NCI-H510A (cell line): ENCODE results near the gene CCL8.

ENCODE experiments used
- DNase-seq: peaks from one replicate; lab custom pipeline; 2025; lab: John Stamatoyannopoulos, UW

CCL8 gene

DNA sequence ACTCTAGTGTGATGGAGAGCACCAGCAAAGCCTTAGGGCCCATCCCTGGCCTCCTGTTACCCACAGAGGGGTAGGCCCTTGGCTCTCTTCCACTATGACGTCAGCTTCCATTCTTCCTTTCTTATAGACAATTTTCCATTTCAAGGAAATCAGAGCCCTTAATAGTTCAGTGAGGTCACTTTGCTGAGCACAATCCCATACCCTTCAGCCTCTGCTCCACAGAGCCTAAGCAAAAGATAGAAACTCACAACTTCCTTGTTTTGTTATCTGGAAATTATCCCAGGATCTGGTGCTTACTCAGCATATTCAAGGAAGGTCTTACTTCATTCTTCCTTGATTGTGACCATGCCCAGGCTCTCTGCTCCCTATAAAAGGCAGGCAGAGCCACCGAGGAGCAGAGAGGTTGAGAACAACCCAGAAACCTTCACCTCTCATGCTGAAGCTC, at the start of gene CCL8:
Gene CCL8 (plus strand): TSS at position 397 of the 445 bp plus-strand sequence. CDS start 67 bp downstream, outside the sequence.
- DNase-seq: no peak

DNA sequence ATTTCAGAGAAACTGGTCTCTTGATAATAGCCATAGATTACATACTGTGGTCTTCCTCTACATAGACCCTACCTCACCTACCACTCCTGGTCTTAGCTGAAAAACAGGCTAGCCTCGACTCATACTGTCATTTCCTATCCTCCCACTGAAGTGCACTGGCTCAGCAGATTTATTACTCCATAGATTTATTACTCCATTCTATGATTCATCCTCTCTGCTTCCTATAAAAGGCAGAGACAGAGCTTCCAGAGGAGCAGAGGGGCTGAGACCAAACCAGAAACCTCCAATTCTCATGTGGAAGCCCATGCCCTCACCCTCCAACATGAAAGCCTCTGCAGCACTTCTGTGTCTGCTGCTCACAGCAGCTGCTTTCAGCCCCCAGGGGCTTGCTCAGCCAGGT, 49.3 kb upstream of the CCL8 start, which contains the start of gene CCL7:
Gene CCL7 (plus strand): TSS at position 253 of the 400 bp plus-strand sequence. CDS start 70 bp downstream, at position 323.
- DNase-seq: no peak

DNA sequence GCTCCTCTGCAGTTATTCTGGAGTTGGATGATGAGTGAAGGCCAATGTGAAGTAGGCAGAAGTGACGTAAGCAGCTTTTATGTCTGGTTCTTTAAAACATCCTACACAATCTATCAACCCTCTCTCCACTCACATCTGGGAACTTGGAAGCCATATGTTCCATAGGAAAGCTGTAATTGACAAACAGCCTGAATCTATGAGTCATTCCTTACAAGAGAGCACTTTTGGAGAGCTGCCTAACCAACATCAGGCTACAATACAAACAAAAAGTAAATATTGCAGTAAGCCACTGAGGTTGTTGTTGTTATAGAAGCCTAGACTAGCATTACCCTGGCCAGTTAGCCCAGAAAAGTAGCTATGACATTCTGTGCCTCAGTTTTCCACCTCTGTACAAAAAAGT, 43.4 kb upstream of the CCL8 start:
- no peak for DNase-seq

DNA sequence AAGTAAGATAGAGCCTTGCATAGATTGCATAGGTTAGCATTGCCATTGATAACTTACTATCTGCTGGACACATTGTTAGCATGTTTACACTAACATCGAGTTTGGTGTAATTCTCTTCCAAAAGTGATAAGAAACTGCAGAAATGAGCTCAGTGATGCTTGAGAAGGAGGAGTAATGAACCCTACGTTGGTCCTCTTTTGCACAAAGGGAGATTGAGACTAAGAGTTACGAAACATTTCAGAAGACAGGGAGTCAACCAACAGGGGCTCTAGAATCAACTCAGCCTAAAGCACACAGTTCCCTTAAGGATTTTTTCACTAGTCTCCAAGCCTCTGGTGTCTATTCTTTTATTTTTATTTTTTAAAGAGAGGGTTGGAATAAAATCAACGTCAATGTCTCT, 42.4 kb upstream of the CCL8 start:
- DNase-seq: no peak

DNA sequence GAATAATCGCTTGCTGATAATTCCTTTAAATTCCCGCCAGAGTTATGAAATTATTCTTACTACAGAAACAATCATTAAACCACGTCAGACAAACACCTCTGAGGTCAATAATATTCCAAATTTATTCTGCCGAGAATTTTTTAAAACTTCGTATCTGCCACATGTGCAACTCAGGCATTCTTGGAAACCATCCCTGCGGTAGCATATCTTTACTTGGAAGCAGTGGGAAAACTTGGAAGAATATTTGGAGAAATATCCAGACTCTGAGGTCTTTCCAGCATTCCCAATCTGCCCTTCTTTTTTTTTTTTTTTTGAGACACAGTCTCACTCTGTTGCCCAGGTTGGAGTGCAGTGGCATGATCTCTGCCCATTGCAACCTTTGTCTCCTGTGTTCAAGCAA, 35.7 kb upstream of the CCL8 start:
- DNase-seq: no peak

DNA sequence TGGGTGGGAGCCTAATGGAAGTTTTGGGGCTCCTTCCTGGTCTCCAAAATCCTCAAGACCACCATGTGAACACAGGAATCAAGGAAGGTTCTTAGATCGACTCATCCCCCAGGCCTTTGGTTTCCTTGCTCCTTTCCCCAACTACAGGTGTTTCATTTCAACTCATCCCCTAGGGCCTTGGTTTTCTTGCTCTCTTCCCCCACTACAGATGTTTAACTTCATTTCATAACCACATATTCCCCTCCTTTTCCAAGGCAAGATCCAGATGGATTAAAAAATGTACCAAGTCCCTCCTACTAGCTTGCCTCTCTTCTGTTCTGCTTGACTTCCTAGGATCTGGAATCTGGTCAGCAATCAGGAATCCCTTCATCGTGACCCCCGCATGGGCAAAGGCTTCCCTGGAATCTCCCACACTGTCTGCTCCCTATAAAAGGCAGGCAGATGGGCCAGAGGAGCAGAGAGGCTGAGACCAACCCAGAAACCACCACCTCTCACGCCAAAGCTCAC, 33.9 kb upstream of the CCL8 start, which contains the start of gene CCL11:
Gene CCL11 (plus strand): TSS at position 457 of the 507 bp plus-strand sequence. CDS start 67 bp downstream, outside the sequence.
- no peak for DNase-seq

DNA sequence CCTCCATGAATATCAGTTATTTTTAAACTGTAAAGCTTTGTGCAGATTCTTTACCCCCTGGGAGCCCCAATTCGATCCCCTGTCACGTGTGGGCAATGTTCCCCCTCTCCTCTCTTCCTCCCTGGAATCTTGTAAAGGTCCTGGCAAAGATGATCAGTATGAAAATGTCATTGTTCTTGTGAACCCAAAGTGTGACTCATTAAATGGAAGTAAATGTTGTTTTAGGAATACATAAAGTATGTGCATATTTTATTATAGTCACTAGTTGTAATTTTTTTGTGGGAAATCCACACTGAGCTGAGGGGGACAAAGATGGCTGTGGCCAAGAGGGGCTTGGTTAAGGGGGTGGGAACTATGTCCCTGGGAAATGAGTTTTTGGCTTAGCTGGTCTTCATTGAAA, 31.4 kb upstream of the CCL8 start:
- DNase-seq: no peak

DNA sequence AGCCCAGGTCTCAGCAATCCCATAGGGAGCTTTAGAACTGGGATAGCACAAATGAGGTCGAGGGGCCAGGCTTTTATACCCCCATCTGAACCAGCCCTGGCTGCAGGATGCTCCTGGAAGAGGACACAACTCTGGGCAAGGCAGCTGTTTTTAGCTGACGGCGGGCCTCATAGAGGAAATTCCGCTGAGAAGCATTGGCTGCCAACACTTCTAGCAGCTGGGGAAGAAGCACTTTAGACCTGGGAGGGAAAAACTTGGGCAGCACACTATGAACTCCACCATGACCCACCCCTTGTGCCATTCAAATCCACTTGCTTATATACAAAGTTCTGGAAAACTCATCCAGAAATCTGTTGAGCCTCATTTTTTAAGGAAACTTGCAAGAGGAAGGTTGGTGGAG, 28.6 kb upstream of the CCL8 start:
- no peak for DNase-seq

DNA sequence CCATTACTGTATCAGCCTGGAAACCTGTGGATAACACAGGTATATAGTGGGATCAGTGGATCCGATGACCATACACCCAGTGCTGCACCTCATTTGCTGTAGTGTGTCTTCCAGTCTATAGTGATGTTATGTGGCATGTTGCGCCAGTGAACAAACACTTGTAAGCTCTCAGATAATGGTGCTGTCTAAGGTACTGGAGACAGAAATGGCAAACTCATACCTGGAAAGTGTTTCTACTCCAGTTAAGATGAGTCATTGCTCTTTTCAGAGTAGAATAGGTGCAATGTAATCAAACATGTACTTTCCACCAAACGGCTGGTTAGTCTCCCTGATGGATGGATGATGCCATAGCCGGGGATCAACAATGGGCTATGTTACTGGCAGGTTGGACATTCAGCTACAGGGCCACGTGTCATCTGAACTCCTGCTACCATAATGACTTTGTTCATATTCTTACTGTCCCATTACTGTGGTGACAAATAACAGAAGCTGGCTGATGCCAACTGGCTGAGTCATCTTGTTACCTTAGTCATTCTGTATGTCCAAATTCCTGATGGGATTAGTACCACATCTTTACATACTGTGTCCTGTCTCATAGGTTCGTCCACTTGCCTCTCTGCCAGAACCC, 27.4 kb upstream of the CCL8 start:
- DNase-seq: no peak

DNA sequence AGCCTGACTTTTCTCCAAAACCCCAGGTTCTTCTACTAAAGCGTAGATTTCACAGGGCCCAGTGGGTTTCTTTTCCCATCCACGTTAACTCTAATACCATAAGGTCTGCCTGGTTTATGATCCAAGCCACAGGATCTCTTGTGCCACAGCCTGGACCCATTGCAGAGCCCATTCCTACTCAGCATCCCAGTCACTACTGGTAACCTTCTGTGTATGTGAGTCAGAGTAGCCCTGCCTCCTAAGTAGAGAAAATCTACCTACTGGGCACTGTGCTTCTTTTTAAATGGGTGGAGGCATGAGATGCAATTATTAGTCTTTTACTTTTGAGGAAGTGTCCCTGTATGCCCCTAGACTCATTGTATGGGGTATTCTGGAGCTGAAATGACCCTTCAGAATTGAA, 20.2 kb upstream of the CCL8 start:
- DNase-seq: no peak

DNA sequence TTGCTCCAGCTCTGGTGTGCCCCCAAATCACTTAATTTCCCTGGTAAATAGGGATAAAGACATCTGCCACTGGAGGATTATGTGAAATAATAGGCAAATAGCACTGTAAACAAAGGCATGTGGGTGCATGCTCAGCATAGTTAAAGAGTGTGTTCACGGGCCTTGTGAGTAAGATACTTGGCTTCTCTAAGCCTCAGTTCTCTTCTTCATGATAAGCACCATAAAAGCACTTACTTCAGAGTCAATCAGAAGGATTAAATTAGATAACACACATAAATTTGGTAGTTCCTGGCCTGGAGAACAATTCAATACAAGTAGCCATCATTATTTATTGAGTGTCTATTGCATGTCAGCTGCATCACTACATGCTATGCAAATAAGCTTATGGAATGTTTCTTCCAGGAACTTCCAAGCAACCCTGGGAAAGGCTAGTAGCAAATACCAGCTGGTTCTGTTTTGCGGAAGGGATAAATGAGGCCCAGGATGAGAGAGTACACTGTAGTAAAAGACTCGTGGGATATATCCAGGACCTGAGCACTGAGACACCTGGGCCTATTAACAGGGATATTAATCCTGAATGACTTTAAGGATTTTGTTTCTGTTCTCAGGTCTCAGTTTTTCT, 19.2 kb upstream of the CCL8 start:
- no peak for DNase-seq

DNA sequence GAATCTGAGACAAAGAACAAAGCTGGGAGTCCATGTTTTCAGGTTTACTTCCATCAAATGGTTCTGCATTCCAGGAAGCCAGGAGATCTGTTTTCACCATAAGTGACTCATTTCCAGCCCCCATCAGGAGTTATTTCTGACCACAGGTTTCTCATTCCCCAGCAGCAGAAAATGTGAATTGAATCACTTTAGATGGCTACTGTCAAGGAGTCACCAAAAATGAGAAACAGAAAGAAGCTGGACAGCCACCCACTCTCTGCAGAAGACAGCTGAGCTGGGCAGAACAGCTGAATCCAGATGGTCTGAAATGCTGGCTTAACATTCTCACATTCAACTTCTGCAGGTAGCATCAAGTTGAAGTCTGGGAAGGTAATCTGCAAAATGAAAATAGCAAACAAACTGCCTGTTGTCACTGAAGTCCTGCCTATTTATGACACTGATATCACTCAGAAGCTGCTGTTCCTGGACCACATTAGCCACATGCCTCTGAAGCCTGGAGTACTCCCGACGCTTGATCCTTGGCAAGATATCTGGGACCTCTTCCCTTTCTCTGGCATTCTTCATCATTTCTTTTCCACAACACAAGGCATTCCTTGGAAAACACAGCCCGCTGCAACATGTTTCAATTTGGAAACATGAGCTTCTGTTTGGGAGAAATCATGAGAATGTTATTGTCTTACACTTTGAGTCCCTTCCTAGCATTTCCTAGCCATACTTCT, 18.4 kb upstream of the CCL8 start:
- no peak for DNase-seq

DNA sequence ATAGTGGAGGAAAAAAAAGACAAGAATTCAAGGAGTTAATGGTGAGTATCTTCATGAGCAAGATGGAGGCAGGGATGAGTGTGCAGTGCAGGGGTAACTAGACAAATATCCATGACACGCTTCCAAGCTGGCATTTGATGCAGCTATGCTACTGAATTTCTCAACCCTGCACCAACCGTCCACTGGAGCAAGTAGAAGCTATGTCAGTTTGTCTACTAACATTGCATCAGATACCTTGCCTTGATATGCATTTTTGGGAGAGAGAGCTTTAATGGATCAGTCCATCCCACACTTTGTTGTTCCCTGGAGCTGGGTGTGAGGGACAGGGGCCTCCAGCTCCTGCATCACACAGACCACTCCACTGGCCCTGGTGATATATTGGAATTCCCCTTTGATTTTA, 17.2 kb upstream of the CCL8 start:
- no peak for DNase-seq

DNA sequence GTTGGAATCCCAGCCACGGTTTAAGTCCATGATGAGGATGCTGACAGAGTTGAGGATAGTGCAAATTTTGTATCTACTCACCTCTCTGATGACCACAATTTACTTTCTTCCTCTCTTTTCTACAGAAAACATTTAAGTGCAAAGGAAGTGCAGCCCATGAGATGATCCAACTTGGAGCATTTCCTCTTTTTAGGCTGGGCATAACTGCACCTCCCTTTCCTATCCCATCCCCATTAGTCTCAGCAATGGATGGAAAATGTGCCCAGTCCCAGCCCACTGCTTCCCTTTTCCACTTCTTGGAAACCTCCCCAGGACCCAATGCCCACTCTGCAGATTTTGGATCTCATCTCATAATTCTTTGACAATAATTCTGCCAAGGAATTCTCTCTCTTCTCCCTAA, 16.6 kb upstream of the CCL8 start:
- no peak for DNase-seq

DNA sequence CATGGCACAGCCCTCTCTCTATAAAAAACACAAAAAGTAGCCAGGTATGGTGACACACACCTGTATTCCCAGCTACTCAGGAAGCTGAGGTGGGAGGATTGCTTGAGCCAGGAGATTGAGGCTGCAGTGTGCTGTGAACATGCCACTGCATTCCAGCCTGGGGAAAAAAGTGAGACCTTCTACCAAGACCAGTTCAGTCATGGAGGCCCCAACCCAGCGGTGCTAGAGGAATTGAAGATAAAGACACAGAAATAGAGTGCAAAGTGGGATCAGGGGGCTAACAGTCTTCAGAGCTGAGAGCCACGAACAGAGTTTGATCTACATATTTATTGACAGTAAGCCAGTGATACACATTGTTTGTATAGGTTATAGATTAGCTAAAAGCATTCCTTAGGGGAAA, 15.6 kb upstream of the CCL8 start:
- no peak for DNase-seq

DNA sequence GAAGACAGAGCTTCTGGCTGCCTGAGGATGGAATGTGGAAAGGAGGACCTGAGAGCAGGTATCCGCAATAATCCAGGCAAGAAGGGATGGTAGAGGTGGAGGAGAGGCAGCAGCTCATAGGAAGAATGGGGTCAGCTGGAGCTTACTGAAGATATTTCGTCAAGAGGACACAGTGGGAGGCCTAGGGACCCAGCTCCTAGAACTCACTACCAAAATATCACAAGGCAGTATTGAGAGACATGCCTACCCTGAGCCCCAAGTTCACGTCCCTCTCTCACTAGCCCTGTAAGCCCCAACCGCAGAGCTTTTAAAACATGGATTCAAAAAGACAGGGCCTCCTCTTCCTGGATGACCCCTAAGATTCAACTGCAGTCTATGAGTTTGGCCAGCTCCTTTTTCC, 14.2 kb upstream of the CCL8 start:
- no peak for DNase-seq

DNA sequence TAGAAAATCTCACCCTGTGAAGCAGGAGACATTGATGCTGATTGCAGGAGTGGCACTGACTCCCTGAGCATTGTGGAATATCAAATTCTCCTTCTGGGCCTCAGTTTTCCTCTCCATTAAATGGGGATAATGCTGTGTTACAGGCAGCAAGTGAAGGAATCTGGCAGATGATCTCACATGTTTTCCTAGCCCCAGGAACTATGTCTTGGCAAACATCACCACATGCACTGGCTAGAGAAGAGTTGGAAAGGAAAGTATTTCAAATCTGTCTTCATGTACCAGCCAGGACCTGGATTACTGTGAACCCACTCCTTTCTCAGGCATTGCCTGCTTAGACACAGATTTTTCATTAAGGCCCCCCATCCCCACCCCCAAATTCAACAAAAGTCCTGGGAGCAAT, 13.6 kb upstream of the CCL8 start:
- DNase-seq: no peak

DNA sequence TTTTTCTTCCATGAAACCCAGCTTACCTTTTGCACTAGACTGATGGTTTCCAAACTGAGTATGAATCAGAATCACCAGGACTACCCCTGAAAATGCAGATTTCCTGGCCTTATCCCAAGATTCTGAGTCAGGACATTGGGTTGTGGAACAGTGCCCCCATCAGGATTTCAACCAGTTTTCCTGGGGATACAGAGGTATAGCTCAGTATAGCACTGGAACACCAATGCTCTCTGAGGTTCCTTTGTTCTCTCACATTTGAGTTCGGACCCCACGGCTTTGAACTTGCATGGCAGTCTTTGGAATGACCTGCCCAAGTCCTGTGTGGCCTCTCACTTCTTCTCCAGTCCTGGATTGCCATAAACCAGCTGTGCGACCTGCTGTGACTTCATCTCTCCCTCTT, 12.8 kb upstream of the CCL8 start:
- no peak for DNase-seq

DNA sequence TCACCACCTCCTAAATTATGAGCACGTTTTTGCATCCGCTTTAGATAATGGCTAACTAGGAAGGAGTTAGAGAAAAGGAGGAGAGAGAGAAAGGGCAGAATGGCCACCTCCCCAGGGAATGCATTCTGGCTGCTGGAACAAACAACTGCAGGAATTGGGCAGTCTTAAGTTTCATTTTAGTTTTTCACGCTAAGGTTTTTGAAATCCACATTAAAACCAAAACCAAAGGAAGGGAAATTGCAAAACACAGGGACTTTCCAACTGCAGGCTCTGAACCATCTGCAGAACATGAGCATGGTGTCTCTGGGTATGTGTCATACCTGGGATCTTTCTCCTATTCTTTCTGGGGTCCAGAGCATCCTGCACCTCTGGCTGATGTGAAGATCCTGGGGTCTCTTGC, 12.1 kb upstream of the CCL8 start:
- no peak for DNase-seq

DNA sequence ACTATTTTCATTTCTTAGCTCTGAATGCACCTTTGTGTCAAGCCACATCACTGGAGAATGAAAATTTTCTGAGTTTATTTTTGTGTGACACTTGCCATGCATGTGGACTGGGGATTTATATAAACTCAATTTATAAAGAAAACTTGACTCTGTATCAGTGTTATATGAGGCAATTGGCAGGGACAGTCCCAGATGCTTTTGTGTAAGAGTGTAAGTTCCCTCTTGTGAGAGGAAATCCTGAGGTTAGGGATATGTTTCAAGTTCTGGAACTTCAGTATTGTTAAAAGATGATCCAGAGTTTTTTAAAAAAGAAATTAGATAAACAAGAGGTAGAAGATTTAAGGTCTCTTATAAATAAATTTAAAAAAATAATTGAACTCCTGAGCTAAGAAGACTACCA, 10.9 kb upstream of the CCL8 start:
- no peak for DNase-seq

DNA sequence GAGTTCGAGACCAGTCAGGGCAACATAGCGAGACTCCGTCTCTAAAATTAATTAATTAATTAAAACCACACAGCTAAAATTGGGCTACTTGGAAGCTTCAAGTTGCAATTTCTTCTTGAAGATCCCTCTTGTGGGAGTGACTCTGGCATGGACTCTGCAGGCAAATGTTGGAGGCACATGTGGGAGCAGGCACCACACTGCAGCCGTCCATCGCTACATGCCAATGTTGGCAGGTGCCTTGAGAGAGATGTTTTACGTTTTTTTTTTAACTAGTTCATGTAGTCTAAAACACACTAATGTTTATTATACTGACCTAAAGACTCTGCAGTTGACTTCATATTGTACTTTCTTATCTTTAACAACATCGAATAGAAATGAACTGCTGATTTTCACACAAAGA, 7.9 kb upstream of the CCL8 start:
- no peak for DNase-seq

DNA sequence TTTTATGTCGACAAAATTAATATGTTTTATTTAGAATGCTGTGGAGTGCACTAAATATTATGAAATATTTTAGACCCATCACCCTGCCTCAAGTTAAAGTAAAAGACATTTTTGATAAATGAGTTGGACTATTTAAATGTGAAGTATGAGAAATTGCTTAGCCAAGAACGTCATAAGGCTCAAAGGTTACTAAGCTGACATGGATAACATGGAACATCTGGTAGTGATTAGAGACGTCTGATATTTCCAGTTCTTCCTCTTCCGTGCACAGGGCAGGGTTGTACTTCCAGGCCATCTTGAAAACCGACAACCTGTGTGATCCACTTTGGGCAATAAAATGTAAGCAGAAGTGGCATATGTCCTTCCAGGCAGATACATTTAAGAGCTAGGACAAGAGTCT, 7.2 kb upstream of the CCL8 start:
- DNase-seq: no peak

DNA sequence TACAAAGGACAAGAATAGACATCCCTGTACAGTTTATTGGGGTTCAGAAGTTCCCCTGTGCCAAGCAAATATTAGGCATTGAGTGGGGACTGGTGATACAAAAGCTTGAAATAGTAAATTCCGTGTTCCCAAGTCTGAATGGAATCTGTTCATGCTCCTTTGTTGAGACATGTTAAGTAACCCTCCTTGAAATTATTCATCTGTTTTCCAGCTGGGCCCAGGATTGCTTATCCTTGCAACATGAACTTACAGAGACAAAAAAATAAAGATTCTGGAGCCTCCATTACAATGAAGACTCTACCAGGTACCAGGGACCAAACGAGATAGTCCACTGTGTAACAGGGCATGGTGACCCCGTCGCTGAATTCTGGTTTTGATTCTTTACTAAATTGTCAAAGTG, 6.1 kb upstream of the CCL8 start:
- no peak for DNase-seq
